Measurements from ENCODE around the gene UQCR10.
A peak's percentile ranks its signal among the peaks of the same experiment; 100 is the strongest.
"Not testable (repeated sequence)": the region's sequence is repeated elsewhere in the genome, so short reads cannot be mapped to it uniquely, and the experiment has no call there.

UQCR10 gene

DNA sequence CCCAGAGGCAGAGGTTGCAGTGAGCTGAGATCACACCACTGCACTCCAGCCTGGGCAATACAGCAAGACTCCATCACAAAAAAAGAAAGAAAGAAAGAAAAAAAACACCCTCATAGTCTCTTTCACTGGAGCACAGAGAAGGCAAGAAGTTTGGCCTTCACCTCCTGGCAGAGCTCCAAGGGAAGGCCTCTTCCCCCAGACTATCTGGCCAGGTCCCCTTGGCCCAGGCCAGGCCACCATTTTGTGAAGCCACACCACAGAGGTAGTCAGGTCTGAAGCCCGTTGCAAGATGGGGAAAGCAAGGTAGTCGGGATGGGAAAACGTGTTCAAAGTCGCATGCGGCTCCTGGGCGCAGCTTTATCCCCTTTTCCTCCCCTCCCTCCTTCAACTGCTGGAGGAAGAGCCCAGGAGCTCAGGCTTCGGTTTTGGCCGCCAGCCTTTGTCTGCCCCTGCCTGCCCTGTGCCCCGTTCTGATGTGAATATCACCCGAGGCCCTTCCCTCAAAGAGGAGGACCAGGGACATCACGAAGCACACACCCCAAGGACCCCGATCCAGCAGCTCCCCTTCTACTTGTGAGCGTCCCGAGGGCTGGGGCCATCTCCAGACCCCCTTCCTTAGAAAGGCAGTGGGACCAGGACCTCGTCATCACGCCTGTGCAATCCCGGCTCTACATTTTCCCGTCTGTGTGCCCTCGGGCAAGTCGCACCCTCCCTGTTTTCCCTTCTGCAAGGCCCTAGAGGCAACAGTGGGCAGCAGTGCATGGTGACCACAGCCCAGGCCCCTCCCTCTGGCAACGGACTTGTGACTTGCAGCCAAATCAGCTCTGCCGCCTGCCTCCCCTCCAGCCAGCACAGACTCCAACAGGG, 29.7 kb upstream of the UQCR10 start:
- DNase-seq (ENCODE audit: low spot score) = no peak

DNA sequence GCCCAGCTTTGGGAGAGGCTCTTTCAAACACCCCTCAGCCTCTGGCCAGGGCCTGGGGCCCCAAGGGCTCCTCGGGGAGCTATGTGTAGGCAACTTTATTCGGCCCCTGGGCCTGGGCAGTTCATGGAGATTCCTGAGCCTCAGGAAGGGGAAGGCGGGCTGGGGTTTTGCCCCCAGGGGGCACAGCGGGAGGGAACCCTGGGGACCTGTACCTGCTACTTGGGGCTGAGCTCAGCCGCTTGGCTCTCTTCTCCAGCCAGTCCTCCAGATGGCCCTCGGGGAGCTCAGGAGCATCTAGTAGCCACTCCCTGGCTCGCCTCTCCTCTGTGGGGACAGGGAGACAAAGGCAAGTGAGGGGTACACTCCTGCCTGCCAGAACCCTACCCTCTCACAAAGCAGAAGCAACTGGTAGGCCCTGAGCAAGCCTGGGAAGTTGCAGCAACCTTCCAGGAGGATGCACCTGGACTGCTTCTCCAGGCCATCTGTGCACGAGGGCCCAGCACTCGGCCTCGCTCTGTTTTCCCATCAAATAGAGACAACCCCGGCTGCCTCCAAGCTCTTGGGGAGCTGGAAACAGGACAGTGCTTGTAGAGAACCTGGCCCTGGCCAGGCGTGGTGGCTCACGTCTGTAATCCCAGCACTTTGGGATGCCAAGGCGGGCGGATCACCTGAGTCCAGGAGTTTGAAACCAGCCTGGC, 28.9 kb upstream of the UQCR10 start:
- DNase-seq (ENCODE audit: low spot score) = no peak

DNA sequence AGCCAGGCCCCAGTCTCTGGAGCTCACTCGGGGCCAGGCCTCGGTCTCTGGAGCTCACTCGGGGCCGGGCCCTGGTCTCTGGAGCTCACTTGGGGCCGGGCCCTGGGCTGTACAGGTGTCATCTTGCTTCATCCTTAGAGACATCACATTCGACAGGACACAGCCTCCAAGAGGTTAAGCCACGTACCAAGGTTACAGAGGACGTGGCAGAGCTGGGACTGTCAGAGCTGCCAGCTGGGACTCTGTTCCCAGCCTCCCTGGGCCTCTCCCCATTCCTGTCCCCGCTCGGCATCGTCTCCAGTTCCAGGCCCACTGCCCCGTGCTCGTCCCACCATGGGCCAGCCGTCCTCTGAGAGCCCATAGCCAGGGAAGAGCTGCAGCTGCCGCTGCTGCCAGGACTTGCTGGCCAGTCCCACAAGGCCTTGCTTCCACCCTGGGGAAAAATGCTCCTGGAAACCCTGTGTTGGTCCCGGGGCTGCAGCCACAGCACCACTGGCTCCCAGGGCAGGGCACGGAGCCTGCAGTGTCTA, 27.8 kb upstream of the UQCR10 start:
- no peak for DNase-seq (ENCODE audit: low spot score)

DNA sequence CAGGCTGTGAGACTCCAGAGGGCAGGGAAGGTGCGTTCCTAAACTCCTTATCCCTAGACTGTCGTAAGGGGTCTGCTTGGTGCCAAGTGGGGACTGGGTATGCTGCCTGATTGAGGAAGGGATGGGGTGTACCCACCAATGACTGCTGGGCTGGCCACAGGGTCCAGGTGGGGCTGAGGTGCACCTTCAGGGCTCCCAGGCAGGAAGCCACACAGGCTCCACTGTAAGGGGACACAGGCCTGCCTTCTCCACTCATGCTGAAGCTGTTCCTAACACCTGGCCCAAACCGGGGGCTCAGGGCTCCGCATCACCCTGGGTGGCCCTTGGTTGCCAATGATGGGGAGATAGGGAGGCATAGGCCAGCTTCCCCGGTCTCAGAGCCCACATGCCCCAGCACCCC, 27.0 kb upstream of the UQCR10 start:
- DNase-seq (ENCODE audit: low spot score) = no peak

DNA sequence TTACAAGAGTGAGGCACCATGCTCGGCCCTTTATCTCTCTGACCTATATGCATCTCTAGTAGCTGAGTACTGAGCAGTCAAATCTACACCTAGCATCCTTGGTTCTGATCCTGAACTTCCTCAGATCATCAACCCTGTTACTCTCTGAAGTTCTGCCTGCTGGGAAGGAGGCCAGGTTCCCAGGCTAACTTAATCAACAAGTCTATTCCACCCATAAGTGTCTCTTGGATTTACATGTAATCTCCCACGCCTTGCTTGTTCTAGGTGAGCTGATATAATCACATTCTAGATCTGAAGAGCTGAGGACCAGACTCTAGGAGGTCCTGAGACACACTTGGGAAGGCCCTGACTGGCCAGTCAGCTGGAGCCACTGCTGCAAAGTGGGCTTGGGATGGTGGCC, 25.2 kb upstream of the UQCR10 start:
- no peak for DNase-seq (ENCODE audit: low spot score)

DNA sequence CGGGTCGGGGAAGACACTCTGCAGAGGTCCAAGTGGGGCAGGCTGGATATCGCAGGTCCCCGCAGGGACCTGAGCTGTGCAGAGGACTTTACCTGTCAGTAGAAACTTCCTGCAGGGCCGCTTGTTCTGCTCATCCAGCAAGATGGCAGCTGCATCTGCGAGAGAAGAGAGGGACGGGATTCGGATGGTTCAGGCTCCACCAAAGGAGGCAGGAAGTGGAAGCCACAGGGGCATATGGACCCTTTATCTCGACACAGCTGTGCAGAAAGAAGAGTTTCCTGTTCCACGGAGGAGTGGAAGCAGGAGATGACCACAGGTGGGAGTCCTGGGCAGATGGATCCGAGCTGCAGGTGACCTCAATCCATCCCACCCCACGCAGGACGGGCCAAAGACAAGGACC, 24.8 kb upstream of the UQCR10 start:
- no peak for DNase-seq (ENCODE audit: low spot score)

DNA sequence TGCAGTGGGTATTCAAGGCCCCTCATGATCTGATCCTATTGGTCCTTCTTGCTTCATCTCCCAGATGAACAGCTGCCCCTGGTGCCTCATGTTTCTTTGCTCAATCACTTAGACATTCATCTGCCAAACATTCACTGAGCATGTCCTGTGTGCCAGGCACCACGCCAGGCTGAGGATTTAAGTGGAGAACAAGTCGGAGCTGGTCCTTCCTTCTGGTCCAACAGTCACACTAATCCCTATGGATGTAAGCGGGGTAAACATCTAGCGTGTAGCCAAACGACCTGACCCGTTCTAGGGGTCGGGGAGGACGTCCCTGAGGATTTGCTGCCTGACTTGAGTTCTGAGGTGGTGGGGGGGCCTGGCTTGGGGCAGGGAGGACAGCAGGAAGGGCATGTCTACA, 22.3 kb upstream of the UQCR10 start:
- no peak for DNase-seq (ENCODE audit: low spot score)

DNA sequence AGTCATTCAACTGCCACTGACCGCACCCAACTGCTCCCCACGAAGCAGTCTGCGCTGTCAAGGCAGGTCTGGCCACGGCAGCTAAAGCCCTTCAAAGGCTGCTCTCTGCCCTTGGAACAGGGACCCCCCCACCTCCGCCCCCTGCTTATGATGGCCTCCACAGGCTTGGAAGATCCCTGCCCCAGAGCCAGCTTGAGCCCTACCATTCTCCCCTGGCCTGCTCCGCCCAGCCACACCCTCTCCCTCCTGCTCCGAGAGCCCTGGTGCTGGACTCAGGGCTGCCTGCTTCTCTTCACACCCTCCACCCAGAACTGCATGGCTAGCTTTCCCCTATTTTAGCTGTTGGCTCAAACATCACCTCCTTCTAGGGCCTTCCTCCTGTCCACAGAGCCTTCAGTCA, 19.3 kb upstream of the UQCR10 start:
- no peak for DNase-seq (ENCODE audit: low spot score)

DNA sequence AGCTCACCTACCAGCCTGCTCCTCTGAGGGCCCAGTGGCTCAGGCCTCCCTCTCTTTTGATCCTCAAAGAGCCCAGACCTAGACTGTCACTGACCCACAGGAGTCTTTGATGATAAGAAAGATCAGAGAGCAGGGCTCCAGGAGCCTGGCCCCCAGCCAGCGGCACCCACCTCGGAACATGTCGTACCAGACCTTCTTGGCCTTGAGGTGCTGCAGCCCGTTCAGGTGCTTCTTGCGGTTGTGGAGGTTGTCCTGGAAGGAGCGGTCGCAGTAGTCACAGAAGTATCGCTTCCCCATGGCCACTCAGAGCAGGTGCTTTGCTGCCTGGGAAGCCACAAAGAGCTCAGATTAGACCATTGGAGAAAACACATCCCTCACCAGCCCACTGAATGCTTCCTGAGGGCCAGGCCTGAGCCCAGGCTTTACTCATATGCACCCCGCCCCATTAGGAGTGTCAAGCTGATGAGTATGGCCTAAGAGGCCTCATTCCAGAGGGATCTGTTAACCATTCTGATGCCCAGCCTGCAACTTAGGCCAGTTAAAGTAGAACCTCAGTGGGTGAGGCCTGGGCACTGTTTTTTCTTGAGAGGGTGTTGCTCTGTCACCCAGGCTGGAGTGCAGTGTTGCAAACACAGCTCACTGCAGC, 18.8 kb upstream of the UQCR10 start:
- no peak for DNase-seq (ENCODE audit: low spot score)

DNA sequence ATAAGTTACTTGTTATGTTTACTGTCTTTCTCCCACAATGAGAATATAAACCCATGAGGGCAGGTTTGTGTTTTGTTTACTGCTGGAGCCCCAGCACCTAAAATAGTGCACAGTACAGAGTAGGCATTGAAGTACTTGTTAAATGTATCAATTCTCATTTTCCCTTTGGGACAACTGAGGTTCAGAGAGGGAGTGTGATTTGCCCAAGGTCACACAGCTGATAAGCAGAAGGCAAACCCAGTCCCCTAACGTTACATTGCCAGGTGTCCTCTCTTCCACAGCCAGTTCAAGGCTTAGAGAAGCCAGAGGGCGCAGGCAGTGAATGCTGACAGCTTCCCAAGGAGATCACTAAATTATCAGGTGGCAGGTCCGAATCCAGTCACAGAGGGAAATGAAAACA, 17.1 kb upstream of the UQCR10 start:
- no peak for DNase-seq (ENCODE audit: low spot score)

DNA sequence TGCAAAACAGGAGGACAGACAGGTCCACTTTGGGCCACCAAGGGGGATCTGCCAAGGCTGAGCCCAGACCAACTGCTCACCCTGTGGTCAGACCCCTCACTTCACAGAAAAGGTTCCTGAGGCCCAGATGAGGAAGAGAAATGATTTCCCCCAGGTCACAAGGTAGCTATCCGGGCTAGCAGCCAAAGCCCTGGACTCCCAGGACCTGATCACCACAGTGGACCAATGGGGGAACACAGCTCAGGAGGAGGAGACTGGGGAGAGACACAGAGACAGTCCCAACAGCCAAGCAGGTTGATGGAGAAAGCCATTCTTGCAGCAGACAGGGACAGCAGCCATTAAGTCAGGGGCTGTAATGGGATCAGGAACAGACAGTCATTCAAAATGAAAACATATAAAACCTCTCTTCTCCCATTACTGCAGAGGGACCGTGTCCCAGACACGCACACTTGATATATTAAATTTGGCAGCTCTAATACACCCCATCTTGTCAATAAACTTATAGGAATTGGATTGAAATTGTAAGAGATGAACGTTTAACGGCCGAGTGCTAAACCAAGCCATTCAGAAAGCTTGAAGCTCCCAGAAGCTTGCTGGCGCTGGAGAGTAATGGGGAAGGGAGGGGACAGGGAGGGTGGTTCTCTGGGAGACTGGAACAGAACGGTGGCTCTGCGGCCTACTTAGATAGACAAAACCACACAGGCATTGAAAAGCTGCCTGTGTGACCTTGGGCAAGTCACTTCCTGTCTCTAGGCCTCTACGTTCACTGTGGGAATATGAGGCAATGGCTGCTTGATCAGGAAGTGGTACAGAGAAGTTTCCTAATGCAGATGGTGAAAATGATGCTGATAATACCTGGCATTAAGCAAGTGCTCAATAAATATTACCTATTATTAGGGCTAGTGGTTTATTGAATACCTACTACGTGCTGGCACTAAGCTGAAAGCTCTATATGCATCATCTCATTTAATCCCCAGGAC, 16.3 kb upstream of the UQCR10 start:
- DNase-seq (ENCODE audit: low spot score) = peak; percentile 28

DNA sequence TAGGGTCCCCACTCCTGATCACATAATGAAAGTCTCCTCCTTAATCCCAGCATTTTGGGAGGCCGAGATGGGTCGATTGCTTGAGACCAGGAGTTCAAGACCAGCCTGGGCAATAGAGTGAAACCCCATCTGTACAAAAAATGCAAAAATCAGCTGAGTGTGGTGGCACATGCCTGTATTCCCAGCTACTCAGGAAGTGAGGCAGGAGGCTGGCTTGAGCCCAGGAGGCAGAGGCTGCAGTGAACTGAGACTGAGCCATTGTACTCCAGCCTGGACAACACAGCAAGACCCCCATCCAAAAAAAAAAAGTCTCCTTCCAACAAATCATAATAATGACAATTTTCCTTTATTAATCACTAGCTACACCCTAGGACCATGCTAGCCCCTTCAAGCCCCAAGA, 15.5 kb upstream of the UQCR10 start:
- DNase-seq (ENCODE audit: low spot score) = no peak

DNA sequence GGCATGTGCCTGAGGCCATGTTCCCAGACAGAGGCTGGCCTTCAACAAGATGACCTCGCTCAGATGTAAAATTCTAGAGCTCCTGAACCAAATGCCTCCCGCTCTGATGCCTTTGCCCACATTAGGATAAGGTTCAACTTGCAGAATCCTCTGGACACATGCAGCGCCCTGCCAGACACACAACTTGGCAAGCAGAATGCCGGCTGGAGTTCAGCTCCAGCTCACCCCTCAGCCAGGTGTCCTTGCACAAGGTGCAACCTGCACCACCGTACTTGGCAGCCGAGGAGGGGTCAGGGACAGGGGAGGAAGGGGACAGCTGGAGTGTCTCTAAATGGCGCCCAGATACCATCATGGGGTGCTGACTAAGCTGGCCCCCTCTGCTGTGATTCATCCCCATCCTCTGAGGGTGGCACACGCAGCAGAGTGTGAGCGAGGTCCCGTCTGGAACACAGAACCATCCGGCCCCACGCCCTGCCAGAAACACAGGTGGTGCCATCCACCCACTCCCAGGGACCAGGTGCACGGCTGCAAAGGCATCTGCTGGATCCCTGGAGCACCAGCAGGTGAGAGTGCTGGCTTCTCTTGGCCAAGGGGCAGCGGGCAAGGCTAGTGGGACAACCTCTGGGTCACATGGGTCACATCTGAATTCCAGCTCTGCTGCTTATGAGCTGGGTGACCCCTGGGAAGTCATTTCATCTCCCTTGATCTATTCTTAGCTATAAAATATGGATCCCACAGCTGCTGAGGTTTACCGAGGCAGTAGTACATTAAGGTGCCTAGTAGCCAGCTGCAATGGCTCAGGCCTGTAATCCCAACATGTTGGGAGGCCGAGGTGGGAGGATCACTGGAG, 13.1 kb upstream of the UQCR10 start:
- no peak for DNase-seq (ENCODE audit: low spot score)

DNA sequence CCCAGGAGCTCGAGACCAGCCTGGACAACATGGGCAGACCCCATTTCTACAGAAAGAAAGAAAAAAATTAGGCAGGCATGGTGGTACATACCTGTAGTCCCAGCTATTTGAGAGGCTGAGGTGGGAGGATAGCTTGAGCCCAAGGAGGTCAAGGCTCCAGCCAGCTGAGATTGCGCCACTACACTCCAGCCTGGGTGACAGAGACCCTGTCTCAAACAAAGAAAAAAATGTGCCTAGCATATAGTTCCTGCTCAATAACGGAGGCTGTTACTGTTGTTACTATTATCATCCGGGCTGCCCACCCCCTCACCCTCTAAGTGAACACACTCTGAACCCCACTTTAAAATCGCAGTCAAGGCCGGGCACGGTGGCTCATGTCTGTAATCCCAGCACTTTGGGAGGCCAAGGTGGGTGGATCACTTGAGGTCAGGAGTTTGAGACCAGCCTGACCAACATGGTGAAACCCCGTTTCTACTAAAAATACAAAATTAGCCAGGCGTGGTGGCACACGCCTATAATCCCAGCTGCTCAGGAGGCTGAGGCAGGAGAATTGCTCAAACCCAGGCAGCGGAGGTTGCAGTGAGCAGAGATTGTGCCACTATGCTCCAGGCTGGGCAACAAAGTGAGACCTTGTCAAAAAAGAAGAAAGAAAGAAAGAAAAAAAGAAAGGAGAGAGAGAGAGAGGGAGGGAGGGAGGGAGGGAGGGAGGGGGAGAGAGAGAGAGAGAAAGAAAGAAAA, 12.3 kb upstream of the UQCR10 start:
- not testable (repeated sequence) for DNase-seq (ENCODE audit: low spot score)

DNA sequence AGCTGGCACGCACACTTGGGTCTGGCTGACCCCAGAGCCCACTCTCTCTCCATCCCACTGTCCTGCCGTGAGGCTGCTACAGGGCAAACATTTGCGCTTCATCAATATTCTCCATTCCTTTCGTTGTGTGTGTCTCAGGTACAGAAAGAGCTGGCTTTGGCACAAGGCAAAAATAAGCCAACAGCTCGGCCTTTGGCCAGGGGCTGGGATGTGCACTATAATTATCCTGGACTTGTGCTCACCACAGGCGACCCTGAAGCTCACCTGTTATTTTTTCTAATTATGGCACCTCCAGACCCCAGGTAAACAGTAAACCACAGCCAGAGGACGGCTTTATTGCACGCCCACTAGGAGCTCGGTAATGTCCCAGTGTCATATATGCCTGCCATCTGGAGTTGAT, 11.3 kb upstream of the UQCR10 start:
- DNase-seq (ENCODE audit: low spot score) = no peak

DNA sequence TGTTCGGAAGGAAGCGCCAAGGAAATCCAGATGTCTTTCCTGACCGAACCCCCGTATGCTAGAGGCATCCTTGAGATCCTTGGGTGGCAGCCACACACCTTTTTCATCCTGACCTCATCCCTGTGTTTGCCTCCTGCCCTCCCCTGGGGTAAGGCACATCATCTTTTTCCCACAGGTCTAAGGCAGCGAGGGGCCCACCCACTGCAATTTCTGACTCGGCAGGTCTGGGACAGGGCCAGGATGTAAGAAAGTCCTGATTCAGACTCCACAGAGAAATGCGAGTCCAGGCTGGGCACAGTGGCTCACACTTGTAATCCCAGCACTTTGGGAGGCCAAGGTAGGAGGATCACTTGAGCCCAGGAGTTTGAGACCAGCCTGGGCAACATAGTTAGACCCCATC, 10.8 kb upstream of the UQCR10 start:
- DNase-seq (ENCODE audit: low spot score) = no peak

DNA sequence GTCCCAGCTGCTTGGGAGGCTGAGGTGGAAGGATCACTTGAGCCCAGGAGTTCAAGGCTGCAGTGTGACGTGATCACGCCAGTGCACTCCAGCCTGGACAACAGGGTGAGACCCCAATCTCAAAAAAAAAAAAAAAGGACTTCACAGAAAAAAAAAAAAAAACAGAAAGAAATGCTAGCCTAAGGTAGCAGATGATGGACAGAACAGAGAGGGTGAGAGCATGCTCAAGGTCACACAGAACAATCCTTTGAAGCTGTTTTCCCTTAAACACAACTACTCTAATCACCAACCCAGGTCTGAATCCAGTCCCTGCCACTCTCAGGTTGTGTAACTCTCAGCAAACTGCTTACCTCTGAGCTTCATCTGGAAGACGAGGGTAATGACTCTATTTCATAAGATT, 10.1 kb upstream of the UQCR10 start:
- DNase-seq (ENCODE audit: low spot score) = no peak

DNA sequence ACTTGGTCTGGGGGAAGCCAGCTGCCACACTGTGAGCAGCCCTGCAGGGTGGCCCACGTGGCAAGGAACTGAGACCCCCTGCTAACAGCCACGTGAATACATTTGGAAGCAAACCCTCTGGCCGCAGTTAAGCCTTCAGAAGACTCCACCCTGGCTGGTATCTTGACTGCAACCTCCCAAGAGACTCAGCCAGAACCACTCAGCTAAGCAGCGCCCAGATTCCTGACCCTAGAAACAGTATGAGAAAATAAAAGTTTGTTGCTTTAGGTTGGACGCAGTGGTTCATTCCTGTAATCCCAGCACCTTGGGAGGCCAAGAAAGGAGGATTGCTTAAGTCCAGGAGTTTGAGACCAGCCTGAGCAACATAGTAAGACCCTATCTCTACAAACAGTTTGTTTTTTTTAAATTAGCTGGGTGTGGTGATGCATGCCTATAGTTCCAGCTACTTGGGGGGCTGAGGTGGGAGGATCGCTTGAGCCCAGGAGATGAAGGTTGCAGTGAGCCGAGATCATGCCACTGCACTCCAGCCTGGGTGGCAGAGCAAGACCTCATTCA, 9.0 kb upstream of the UQCR10 start:
- DNase-seq (ENCODE audit: low spot score) = no peak

DNA sequence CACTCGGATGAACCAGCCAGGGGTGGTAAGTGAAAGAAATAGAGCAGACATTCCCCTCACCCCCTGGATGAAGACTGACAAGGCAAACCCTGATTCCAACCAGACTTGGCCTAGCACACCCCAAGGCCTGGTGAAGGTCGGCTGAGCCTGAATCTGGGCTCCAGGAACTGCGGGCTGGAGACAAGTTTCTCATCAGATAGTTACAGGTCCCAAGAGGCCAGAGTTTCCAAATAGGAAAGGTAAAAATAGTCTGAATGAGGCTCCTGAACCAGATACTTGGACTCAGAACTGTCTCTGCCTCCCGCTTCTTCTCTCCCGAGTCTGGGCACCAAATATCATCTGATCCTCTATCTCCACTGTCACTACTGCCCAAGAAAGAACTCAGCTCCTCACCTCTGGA, 8.2 kb upstream of the UQCR10 start:
- DNase-seq (ENCODE audit: low spot score) = no peak

DNA sequence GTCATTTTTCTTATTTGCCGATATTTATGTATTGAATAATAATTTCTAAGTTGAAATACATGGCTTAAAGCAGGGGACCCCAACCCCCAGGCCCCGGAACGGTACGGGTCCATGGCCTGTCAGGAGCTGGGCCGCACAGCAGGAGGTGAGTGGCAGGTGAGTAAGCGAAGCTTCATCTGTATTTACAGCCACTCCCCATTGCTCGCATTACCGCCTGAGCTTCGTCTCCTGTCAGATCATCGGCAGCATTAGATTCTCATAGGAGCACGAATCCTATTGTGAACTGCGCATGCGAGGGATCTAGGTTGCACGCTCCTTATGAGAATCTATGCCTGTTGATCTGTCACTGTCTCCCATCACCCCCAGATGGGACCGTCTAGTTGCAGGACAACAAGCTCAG, 4.9 kb upstream of the UQCR10 start:
- no peak for DNase-seq (ENCODE audit: low spot score)

All from RKO (cell line).